GM12891 (cell line): ENCODE measurements around the gene COL25A1.

Experiments
- POLR2A ChIP-seq: IDR thresholded peaks from 2 replicates; pipeline ENCODE4 v1.6.1; 2011; ENCODE audit warnings: low read depth, low read length, control low read depth
- POLR2AphosphoS5 ChIP-seq: IDR thresholded peaks from 2 replicates; pipeline ENCODE4 v1.6.1; 2011; ENCODE audit warnings: low read depth, low read length, control low read depth
- POU2F2 ChIP-seq: IDR thresholded peaks from 2 replicates; pipeline ENCODE4 v1.6.1; 2011; ENCODE audit warnings: low read depth, mild to moderate bottlenecking, control low read depth, low read length, moderate library complexity
- TAF1 ChIP-seq: IDR thresholded peaks from 2 replicates; pipeline ENCODE4 v1.6.1; 2011; ENCODE audit warnings: low read depth, low read length, control low read depth

DNA sequence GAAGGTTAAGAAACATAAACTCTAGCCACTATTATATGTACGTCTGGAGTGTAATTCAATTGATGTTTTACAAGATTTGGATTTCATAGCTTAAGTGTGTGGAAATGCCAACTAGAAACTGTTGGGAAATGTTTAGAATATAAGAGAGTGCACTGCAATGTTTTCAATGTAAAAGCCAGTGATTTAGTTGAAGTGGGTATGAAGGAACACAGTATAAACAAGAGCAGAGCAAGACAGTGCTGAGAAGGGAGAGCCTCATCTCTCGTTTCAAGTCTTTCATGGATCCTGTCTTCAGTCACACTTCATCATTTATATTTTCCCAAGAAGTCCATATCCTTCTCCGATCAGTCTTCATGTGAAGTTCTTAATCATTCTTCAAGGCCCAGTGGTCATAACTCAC is 375.7 kb downstream of the COL25A1 start:
- TF ChIP-seq POLR2A (no peak), TAF1 (no peak), POLR2AphosphoS5 (no peak), POU2F2 (no peak)
